ENCODE measurements around the gene NOSIP.

Gene NOSIP

GRCh38 chr19:49594993-49595818 lies 14.8 kb upstream of the NOSIP start:
- no peaks in the 10 kb centered on the region for H3K27me3 ChIP-seq (ENCODE audit: control insufficient read depth in 3 of 3, insufficient read depth in 3 of 3, low read depth in 1 of 3, low read length in 3 of 3)
- no peak overlapping the region for H3K18ac ChIP-seq (ENCODE audit: low read length)
- peaks cover 47 to 57% of the 10 kb centered on the region in 2 donors for H3K36me3 ChIP-seq (replicated peaks in 1 of 2; ENCODE audit: control insufficient read depth in 2 of 2, insufficient read depth in 2 of 2, low read length in 2 of 2)
- H3K9me3 ChIP-seq (replicated peaks in 1 of 2; ENCODE audit: control insufficient read depth in 2 of 2, insufficient read depth in 1 of 2, low read depth in 1 of 2, low read length in 2 of 2) = no peaks in the 10 kb centered on the region
- H3K9ac ChIP-seq (ENCODE audit: low read depth, low read length, poor library complexity) = no peak overlapping the region
- H3K4me2 ChIP-seq (ENCODE audit: insufficient read depth, low read length, poor library complexity, severe bottlenecking) = no peak overlapping the region
- no peak overlapping the region for H3K4me3 ChIP-seq (ENCODE audit: low read length in 2 of 2)
- H3K79me1 ChIP-seq (ENCODE audit: low read depth, low read length) = peaks cover 41% of the 10 kb centered on the region
- H3K14ac ChIP-seq (ENCODE audit: low read length) = no peak overlapping the region
- no peak overlapping the region for H2BK15ac ChIP-seq (ENCODE audit: low read length)
- peak overlapping the region; percentile 40 for H2AK5ac ChIP-seq (ENCODE audit: low read depth, low read length)
- no CpG with 5 or more reads among the region's 35 CpGs for WGBS, 2 donors (ENCODE audit: extremely low coverage in 2 of 2, insufficient read length in 2 of 2, insufficient replicate concordance in 1 of 2)
- no peak overlapping the region for H2AFZ ChIP-seq (ENCODE audit: low read length)
- no peak overlapping the region for H3K27ac ChIP-seq (replicated peaks; ENCODE audit: low read length)
- DNase-seq (ENCODE audit: low spot score) = no peak
- peaks cover 8 to 9% of the 10 kb centered on the region in 2 donors for H3K4me1 ChIP-seq (ENCODE audit: control insufficient read depth in 2 of 2, insufficient read depth in 1 of 2, low read depth in 1 of 2, low read length in 2 of 2)
- no peak overlapping the region for H2BK5ac ChIP-seq (ENCODE audit: low read length)
- H3K4ac ChIP-seq (ENCODE audit: low read length) = no peak overlapping the region
- H4K8ac ChIP-seq (ENCODE audit: low read depth, low read length) = peak overlapping the region; percentile 17
- H2BK12ac ChIP-seq (ENCODE audit: low read length) = no peak overlapping the region
- H3K23ac ChIP-seq (ENCODE audit: low read depth, low read length, poor library complexity) = no peak overlapping the region
- no peak overlapping the region for H4K91ac ChIP-seq (ENCODE audit: low read depth, low read length, poor library complexity)
- H2BK120ac ChIP-seq (ENCODE audit: low read depth, low read length) = no peak overlapping the region

- Histone ChIP-seq H3K4ac (ENCODE audit: low read length) (no peak overlapping the region), H2BK12ac (ENCODE audit: low read length) (no peak overlapping the region), H3K9ac (ENCODE audit: low read depth, low read length, poor library complexity) (peak overlapping the region; percentile 44), H3K18ac (ENCODE audit: low read length) (no peak overlapping the region), H4K8ac (ENCODE audit: low read depth, low read length) (no peak overlapping the region), H3K27me3 (ENCODE audit: control insufficient read depth in 3 of 3, insufficient read depth in 3 of 3, low read depth in 1 of 3, low read length in 3 of 3) (no peaks in the 10 kb centered on the region), H3K23ac (ENCODE audit: low read depth, low read length, poor library complexity) (no peak overlapping the region), H3K14ac (ENCODE audit: low read length) (no peak overlapping the region), H3K4me2 (ENCODE audit: insufficient read depth, low read length, poor library complexity, severe bottlenecking) (no peak overlapping the region), H2AFZ (ENCODE audit: low read length) (no peak overlapping the region), H2AK5ac (ENCODE audit: low read depth, low read length) (peak overlapping the region; percentile 40), H2BK15ac (ENCODE audit: low read length) (no peak overlapping the region), H3K4me1 (ENCODE audit: control insufficient read depth in 2 of 2, insufficient read depth in 1 of 2, low read depth in 1 of 2, low read length in 2 of 2) (peaks cover 8 to 12% of the 10 kb centered on the region in 2 donors), H3K36me3 (replicated peaks in 1 of 2; ENCODE audit: control insufficient read depth in 2 of 2, insufficient read depth in 2 of 2, low read length in 2 of 2) (peaks cover 39 to 49% of the 10 kb centered on the region in 2 donors), H3K9me3 (replicated peaks in 1 of 2; ENCODE audit: control insufficient read depth in 2 of 2, insufficient read depth in 1 of 2, low read depth in 1 of 2, low read length in 2 of 2) (no peaks in the 10 kb centered on the region), H3K4me3 (ENCODE audit: low read length in 2 of 2) (no peak overlapping the region), H2BK5ac (ENCODE audit: low read length) (no peak overlapping the region), H4K91ac (ENCODE audit: low read depth, low read length, poor library complexity) (no peak overlapping the region), H2BK120ac (ENCODE audit: low read depth, low read length) (no peak overlapping the region), H3K27ac (replicated peaks; ENCODE audit: low read length) (peak overlapping the region; percentile 11), H3K79me1 (ENCODE audit: low read depth, low read length) (peaks cover 39% of the 10 kb centered on the region)
- no peak for DNase-seq (ENCODE audit: low spot score)
- WGBS, 2 donors (ENCODE audit: extremely low coverage in 2 of 2, insufficient read length in 2 of 2, insufficient replicate concordance in 1 of 2) = no CpG with 5 or more reads among the region's 35 CpGs
These were observed 14.0 kb upstream of the NOSIP start for GRCh38 chr19:49594157-49594992.

- no peak overlapping the region for H2AK5ac ChIP-seq (ENCODE audit: low read depth, low read length)
- H3K4me1 ChIP-seq (ENCODE audit: control insufficient read depth in 2 of 2, insufficient read depth in 1 of 2, low read depth in 1 of 2, low read length in 2 of 2) = peaks cover 8 to 12% of the 10 kb centered on the region in 2 donors
- peak overlapping the region; percentile 55 for H2BK15ac ChIP-seq (ENCODE audit: low read length)
- no peak overlapping the region for H3K14ac ChIP-seq (ENCODE audit: low read length)
- H3K18ac ChIP-seq (ENCODE audit: low read length) = peak overlapping the region; percentile 27
- peak overlapping the region; percentile 98 for H3K4me3 ChIP-seq (ENCODE audit: low read length in 2 of 2)
- no peak overlapping the region for H2BK5ac ChIP-seq (ENCODE audit: low read length)
- WGBS, 2 donors (ENCODE audit: extremely low coverage in 2 of 2, insufficient read length in 2 of 2, insufficient replicate concordance in 1 of 2) = no CpG with 5 or more reads among the region's 27 CpGs
- H3K27ac ChIP-seq (replicated peaks; ENCODE audit: low read length) = peak overlapping the region; percentile 95
- no peak overlapping the region for H4K91ac ChIP-seq (ENCODE audit: low read depth, low read length, poor library complexity)
- no peaks in the 10 kb centered on the region for H3K27me3 ChIP-seq (ENCODE audit: control insufficient read depth in 3 of 3, insufficient read depth in 3 of 3, low read depth in 1 of 3, low read length in 3 of 3)
- peak overlapping the region; percentile 73 for H3K23ac ChIP-seq (ENCODE audit: low read depth, low read length, poor library complexity)
- H3K4me2 ChIP-seq (ENCODE audit: insufficient read depth, low read length, poor library complexity, severe bottlenecking) = peak overlapping the region; percentile 96
- H3K79me1 ChIP-seq (ENCODE audit: low read depth, low read length) = peaks cover 38% of the 10 kb centered on the region
- no peak overlapping the region for H2BK12ac ChIP-seq (ENCODE audit: low read length)
- H3K36me3 ChIP-seq (replicated peaks in 1 of 2; ENCODE audit: control insufficient read depth in 2 of 2, insufficient read depth in 2 of 2, low read length in 2 of 2) = peaks cover 30 to 40% of the 10 kb centered on the region in 2 donors
- no peak overlapping the region for H4K8ac ChIP-seq (ENCODE audit: low read depth, low read length)
- H2AFZ ChIP-seq (ENCODE audit: low read length) = no peak overlapping the region
- no peaks in the 10 kb centered on the region for H3K9me3 ChIP-seq (replicated peaks in 1 of 2; ENCODE audit: control insufficient read depth in 2 of 2, insufficient read depth in 1 of 2, low read depth in 1 of 2, low read length in 2 of 2)
- peak; percentile 91 for DNase-seq (ENCODE audit: low spot score)
- H3K9ac ChIP-seq (ENCODE audit: low read depth, low read length, poor library complexity) = peak overlapping the region; percentile 12
- no peak overlapping the region for H3K4ac ChIP-seq (ENCODE audit: low read length)
- no peak overlapping the region for H2BK120ac ChIP-seq (ENCODE audit: low read depth, low read length)
These were observed 13.1 kb upstream of the NOSIP start for GRCh38 chr19:49593233-49594113.
